GM18519 (cell line): ENCODE measurements around the gene IGF2R.

Source experiments
- ATAC-seq: cut with Tn5 transposase; IDR thresholded peaks from one replicate; pipeline ENCODE4 v1.9.1; 2021; ENCODE audit warnings: mild to moderate bottlenecking, moderate library complexity; ENCODE audit not compliant: unreplicated experiment, low FRiP score

Gene IGF2R

DNA sequence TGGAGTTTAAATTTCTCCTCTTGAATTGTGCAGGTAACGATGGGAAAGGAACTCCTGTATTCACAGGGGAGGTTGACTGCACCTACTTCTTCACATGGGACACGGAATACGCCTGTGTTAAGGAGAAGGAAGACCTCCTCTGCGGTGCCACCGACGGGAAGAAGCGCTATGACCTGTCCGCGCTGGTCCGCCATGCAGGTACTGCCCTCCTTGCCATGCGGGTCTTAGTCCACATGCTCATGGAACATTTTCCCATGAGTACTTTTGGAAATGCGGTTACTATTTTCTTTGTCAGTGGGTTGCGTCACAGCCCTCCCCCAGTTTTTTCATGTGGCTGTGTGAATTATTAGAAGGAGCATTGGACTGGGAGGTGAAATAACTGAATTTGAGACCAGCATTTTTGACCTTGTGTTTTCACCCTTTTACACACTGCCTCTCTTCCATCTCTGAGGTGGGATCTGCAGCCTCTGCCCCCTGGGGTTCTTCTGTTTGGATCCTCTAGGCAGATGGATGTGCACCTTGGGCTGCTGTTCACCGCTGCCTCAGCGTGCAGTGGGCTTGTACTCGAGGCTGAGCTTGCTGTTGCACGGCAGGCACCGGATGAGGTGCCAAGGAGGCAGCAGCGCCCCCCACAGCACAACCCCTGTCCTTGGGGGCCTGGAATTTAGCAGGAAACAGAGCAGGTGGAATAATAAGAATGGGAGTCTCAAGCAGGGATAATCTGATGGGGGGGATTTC is 71.8 kb downstream of the IGF2R start:
- ATAC-seq, result no peak

- ATAC-seq, result no peak
These were observed 72.7 kb downstream of the IGF2R start for GRCh38 chr6:160041608-160042007.

GRCh38 chr6:160042014-160042773 is 73.3 kb downstream of the IGF2R start:
- no peak for ATAC-seq

DNA sequence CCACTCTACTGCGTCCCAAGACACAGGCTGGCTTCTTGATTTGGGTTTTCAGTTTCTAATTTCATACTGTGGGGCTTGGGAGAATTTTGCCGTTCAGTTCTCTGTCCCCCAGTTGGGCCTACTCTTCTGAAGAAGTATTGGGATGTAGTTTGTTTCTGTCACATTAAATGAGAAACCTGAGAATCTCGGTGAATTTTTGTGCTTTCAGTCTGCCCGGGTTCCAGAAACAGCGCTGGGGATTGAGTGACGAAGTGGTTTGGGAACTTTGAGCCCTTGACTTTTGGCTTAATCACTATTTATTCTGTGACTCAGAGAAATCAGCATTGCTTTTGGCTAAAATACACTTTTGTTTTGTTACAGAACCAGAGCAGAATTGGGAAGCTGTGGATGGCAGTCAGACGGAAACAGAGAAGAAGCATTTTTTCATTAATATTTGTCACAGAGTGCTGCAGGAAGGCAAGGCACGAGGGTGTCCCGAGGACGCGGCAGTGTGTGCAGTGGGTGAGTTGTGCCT is 74.0 kb downstream of the IGF2R start:
- no peak for ATAC-seq

DNA sequence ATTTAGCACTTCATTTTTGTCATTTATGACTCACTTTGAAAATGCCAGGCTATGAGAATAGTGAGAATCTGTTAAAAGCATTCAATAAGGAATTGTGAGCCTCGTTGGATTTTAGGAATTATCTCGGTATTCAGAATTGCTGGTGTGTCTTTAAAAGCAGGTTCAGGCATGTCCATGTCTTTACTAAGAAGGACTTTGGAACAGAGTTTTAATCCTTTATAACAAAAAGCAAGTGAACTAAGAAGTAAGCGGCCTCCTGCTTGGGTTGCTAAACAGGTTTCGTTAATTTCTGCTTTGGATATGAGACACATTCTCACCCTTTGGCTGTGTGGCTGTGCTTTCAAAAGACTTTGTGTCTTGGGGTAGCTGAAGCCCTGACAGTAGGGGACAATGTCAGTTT is 74.9 kb downstream of the IGF2R start:
- ATAC-seq, result no peak

DNA sequence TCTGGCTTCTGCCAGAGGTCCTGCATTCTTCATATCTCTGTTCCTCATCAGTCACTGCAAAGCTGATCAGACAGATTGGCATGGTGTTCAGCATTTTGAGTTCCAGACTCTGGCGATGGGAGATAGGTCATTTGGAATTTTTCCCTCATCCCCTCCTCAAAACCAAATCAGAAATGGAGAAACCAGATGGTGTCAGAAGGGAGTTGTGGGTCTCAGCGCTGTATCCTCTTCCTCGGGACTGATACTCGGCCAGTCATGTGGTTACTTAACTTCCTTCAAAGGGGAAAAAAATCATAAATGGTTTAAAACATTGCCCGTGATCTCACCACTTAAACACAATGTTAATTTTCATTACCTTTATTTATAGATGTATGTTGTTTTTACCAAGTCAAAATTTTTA is 75.8 kb downstream of the IGF2R start:
- ATAC-seq, result no peak

GRCh38 chr6:160048471-160048870 is 79.6 kb downstream of the IGF2R start:
- no peak for ATAC-seq

GRCh38 chr6:160049346-160049745 is 80.5 kb downstream of the IGF2R start:
- ATAC-seq, result no peak

DNA sequence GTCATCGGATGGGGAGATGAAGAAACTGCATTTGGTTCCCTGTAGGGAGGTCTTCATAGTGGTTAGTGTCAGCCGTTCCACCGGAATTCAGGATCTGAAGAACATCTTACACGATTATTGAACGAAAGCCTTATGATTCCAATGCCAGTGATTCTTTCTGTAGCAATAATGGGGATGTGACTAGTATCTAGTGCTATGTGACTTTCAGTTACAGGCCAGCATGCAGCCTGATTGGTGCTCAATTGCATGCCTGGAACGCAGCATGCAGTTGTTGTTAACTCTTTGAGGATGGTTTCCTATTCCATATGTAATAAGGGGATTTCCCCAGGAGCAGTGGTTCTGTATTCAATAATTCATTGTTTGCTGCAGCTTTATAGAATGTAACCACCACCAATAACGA is 81.1 kb downstream of the IGF2R start:
- ATAC-seq, result no peak

DNA sequence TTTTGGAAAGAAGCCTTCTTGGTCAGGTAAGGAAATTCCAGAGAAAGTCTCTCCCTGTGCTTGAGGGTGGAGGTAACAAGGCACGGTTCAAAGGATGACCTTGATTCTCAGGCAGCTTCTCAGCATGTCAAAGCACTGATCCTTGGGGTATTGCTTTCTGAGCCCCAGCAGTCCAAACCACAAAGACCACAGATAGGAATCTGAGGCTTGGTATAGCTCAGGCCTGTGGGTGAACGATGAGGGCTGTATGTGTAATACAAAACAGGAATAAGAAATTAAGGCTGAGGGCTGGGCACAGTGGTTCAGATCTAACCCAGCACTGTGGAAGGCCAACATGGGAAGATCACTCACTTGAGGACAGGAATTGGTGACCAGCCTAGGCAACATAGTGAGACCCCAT is 82.5 kb downstream of the IGF2R start:
- ATAC-seq, result no peak

DNA sequence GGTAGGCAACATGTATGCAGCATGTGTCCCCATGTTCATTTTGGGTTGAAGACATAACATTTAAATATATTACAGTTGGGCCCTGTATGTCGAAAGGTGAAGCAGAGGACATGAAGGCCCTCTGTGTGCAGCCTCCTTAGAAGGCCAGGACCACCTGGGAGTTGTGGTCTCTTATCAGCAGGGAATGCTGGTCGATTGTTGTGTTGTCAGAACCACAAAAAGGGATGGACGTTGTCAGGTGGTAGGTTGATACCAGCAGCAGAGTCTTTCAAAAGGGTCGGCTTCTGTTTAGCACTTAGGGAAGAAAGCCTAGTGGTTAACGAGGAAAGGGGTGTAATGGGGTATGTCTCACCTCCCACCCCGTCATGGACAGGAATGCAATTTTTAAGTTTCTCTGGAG is 85.4 kb downstream of the IGF2R start:
- no peak for ATAC-seq

- ATAC-seq, result no peak
These were observed 86.0 kb downstream of the IGF2R start for GRCh38 chr6:160054913-160055312.

GRCh38 chr6:160055378-160055777 is 86.5 kb downstream of the IGF2R start:
- no peak for ATAC-seq

DNA sequence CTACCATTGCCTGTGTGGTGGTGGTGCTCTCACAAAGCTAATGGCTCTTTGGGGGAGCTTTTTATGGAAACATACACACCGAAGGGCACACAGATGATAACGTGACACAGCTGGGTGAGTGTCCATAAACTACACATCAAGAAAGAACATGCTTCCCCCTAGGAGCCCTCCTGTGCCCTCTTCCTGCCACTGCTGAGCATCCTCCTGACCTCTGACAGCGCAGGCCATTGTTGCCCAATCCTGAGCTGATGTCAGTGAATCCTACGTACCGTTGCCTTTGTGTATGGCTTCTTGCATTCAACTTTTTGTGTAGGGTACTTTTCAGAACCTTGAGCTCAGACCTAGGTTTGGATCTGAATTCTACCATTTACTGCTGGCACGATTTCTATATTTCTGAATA is 86.9 kb downstream of the IGF2R start:
- ATAC-seq, result no peak

DNA sequence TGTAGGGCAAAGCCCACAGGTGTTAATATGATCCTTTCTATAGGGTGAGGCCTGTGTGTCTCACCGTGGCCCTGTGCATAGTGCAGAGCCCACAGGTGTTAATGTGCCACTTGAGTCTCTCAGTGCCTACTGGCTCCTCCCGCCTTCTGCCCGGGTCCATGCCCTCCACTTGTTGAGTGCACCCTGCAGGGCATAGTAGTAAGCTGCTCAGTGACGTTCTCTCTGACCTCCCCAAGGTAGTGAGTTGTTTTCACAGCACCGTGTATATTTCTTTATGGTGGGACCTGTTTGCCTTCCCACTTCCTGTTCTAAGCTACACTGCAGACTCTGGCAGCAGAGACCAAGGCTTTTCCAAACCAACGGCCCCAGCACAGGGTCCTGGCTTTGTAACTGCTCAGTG is 88.2 kb downstream of the IGF2R start:
- no peak for ATAC-seq

DNA sequence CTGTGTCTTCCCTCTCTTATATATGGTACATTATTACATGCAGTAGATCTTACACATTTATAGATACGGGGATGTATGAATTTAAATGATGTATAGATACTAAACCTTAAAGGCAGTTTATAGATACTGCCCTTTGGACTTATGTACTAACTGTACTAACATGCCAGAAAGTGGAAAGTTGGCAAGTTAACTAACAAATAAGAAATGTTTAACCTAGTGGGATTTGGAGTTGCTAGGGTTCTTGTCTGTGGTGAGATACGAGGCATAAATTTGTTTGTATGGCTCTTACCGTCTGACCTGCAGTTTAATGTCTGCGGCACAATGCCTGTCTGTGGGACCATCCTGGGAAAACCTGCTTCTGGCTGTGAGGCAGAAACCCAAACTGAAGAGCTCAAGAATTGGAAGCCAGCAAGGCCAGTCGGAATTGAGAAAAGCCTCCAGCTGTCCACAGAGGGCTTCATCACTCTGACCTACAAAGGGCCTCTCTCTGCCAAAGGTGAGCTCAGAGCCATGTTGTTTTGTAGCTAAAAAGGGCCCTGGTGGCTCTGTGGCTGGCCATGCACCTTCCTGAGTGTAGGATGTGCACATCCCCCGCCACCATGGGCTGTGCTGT is 89.8 kb downstream of the IGF2R start:
- ATAC-seq, result no peak

DNA sequence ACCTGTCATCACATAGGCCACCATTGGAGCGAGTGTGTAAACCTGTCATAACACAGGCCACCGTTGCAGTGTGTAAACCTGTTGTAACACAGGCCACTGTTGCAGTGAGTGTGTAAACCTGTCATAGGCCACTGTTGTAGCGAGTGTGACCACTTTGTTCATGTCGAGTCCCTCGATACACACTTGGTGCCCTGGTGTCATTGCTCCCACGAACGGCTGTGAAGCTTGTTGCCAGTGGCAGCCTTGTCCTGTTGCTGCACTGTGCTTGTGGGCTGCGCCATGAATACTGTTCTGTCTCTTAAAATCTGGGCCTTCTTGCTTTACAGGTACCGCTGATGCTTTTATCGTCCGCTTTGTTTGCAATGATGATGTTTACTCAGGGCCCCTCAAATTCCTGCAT is 91.3 kb downstream of the IGF2R start:
- no peak for ATAC-seq

DNA sequence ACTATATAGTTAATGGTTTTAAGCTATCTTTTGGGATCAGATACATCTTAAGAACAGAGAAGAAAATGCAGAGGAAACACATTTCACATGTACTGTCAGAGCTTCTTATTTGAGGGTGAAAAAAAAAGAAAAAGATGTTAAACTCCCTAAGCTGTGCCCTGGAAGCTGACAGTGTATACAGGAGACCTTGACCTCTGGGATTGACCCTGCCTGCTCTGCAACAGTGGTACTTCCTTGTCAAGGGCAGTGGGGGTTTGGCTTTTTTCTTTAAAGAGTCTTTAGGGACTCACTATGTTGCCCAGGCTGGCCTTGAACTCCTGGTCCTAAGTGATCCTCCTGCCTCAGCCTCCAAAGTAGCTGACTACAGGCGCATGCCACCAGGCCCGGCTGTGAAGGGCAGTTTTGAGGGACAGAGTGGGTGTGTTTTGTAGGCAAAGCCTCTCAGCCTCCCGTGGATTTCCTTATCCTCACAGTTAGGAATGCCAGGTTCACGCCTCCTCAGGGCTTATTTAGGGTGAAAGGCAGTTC is 92.1 kb downstream of the IGF2R start:
- ATAC-seq, result no peak

DNA sequence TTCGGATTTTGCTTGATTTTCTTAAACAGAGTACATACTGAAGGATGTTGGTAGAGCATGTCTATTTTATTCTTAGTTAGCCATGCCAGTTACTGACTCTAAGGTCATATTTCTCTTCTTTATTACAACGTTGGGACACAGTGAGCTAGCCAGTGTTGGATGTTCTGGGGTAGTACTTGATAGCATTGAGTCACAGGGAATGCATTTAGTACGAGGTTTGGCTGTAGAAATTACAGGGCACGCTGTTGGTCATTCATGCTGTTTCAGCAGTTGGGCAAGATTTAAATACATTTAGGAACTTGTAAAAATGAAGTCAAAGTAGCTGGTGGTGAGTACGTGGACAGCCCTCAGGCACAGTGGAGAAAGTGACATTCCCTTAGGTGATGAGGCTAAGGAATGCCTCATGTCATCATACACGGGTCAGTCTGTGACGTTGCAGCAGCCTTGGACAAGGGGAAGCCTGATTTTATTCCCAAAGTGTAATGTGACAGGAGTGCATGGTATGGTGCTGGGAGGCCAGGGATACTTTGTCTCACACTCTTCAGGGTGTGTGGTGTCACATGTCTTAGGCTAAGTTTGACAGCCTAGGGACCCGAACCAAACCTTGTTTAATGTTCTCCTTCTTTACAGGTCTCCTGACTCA is 95.0 kb downstream of the IGF2R start:
- ATAC-seq, result no peak

DNA sequence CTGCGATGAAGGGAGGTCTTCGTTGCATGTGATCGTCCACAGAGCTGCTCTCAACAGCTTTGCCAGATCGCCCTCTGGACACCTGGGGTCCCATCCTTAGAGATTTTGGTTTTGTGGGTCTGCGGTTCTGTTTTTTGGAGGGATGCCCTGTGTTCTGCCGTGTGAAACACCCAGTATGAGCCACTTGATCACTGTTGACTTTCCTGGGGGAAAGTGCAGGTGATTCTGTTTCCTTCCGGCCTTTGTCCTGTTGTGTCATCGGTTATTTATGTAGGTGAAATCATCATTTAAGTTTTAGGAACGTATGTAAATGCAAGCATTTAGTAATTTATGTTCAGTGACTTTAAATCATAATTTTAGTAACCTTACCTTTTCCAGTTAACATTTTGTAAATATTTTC is 96.3 kb downstream of the IGF2R start:
- no peak for ATAC-seq

DNA sequence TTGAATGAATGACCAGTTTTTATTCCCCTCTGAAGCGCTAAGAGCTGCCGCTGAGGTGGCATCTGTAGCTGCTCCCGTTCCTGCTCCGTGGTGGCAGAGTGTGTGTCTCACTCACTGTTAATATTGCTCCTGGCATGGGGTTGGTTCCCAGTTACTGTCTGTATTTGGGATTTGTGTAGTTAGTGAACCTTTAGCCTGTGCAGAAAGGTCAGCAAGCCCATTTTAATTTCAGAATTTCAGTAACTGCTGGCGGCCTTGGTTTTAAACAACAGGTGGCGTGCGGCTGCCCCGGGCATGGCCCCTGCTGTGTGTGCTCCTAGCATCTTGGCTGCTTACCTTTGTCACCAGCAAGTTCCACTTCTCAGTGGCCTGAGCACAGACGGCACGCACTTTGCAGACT is 98.7 kb downstream of the IGF2R start:
- no peak for ATAC-seq
